Testis (tissue), 3 donors: ENCODE results near the gene RNU4-1. TPM values are rescaled to one million over a fixed set of nuclear protein-coding genes. Genes with fewer than 3 reads are reported as not detected.
A peak's percentile ranks its signal among the peaks of the same experiment; 100 is the strongest.

Experiments used
- DNase-seq: peaks from one replicate; pipeline ENCODE4 v3.0.0-alpha.2; 2019
- H3K27ac ChIP-seq, 2 donors: fragments of 200-600 bp; sonication (generic); one replicate each; pipeline ENCODE4 v1.5.1; 2019
- H3K27me3 ChIP-seq: fragments of 200-600 bp; sonication (generic); one replicate; pipeline ENCODE4 v1.5.1; 2019
- H3K36me3 ChIP-seq: fragments of 200-600 bp; sonication (generic); one replicate; pipeline ENCODE4 v1.5.1; 2017; ENCODE audit warnings: low read depth; ENCODE audit errors: missing control alignments
- H3K4me1 ChIP-seq: fragments of 200-600 bp; sonication (generic); one replicate; pipeline ENCODE4 v1.5.1; 2019
- H3K4me3 ChIP-seq, 2 donors: fragments of 200-600 bp; sonication (generic); one replicate each; pipeline ENCODE4 v1.5.1; 2017 to 2019
- H3K9me3 ChIP-seq: fragments of 200-600 bp; sonication (generic); one replicate; pipeline ENCODE4 v1.5.1; 2017
- CTCF ChIP-seq, 3 experiments: fragments of 450-650 bp in 2 of 3; fragments of 200-600 bp in 1 of 3; sonication (generic) in 1 of 3; IDR thresholded peaks; one replicate each; pipeline ENCODE4 v1.5.1; 2016 to 2019; ENCODE audit warnings: antibody characterized with exemption in 3 of 3, mild to moderate bottlenecking in 2 of 3, moderate library complexity in 1 of 3
- POLR2A ChIP-seq: fragments of 450-650 bp; IDR thresholded peaks from one replicate; pipeline ENCODE4 v1.6.1; 2017; ENCODE audit warnings: antibody characterized with exemption, mild to moderate bottlenecking, moderate library complexity
- WGBS, 2 donors: methylation state at CpG; one replicate each; pipeline ENCODE4 v1.1.5; 2018; 5-methylcytosine and 5-hydroxymethylcytosine counted together
- intact Hi-C: fragments of 100-400 bp; cut with DNase I; formaldehyde crosslinking; loops from one replicate; pipeline ENCODE4 v1.15.1; 2023; ENCODE audit warnings: low total_unique reads
- polyA plus RNA-seq: library from polyadenylated mRNA; stranded (reverse); fragments of 350-450 nt; fragmentation: Illumina TruSeq; extraction: RNeasy Lipid Tissue Mini Kit (QIAGEN cat#74804); gene quantifications from one replicate; pipeline ENCODE4 v1.2.3, GENCODE V29; 2014; ENCODE audit warnings: low read depth, low replicate concordance; ENCODE audit not compliant: insufficient read depth
- total RNA-seq, 2 donors: library from RNA; depleted of rRNA; stranded (reverse); fragments of >200 nt; gene quantifications; one replicate each; pipeline ENCODE4 v1.2.3, GENCODE V29; 2016

RNU4-1 gene
- total and polyA plus RNA-seq, 3 donors from 2014 or later: under 0.01 TPM; not detected in 1

GRCh38 chr12:120327593-120327992, 34.6 kb upstream of the RNU4-1 start, which contains the start of gene PLA2G1B:
PLA2G1B (minus strand) TSS chr12:120327779; CDS start chr12:120327753, 26 bp downstream.
- no peaks in the 10 kb centered on the region for H3K36me3 ChIP-seq
- H3K27ac ChIP-seq: no peak within 1 kb of the TSS
- intact Hi-C loops: no loop called here
- TF ChIP-seq CTCF (IDR thresholded peaks at IDR 0.05): no peak
- H3K4me3 ChIP-seq: no peak within 1 kb of the TSS
- DNase-seq: peak; percentile 37
- H3K9me3 ChIP-seq: no peaks in the 10 kb centered on the region
- no peaks in the 10 kb centered on the region for H3K27me3 ChIP-seq
- WGBS, 2 donors: 42 to 62% methylated on average over 3 to 5 of the region's 5 CpGs
- peaks cover 10% of the 10 kb centered on the region for H3K4me1 ChIP-seq

GRCh38 chr12:120324841-120325417, 31.9 kb upstream of the RNU4-1 start:
- 57 to 58% methylated on average over 9 of the region's 9 CpGs for WGBS, 2 donors
- Histone ChIP-seq H3K4me1 (peaks cover 10% of the 10 kb centered on the region), H3K36me3 (no peaks in the 10 kb centered on the region), H3K27me3 (no peaks in the 10 kb centered on the region), H3K4me3 (no peak overlapping the region), H3K9me3 (no peaks in the 10 kb centered on the region), H3K27ac (no peak overlapping the region)
- intact Hi-C loops: no loop called here
- DNase-seq: no peak
- TF ChIP-seq POLR2A: no peak
- TF ChIP-seq CTCF (IDR thresholded peaks at IDR 0.05): no peak

DNA sequence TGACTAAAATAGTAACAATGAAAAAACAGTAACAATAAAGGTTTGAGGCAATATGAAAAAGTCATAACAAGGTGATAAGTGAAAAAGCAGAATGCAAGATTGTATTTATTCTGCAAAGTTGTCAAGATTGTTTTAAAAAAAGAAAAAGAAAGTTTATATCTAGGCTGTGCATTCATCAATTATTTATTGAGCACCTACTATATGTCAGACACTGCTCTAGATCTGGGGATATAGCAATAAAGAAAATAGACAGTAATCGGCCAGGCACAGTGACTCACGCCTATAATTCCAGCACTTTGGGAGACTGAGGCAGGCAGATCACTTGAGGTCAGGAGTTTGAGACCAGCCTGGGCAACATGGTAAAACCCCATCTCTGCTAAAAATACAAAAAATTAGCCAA, 30.7 kb upstream of the RNU4-1 start:
- intact Hi-C loops: no loop called here
- Histone ChIP-seq H3K27ac (no peak overlapping the region), H3K4me3 (no peak overlapping the region), H3K9me3 (no peaks in the 10 kb centered on the region), H3K36me3 (no peaks in the 10 kb centered on the region), H3K4me1 (peaks cover 10% of the 10 kb centered on the region), H3K27me3 (no peaks in the 10 kb centered on the region)
- no peak for DNase-seq
- no peak for TF ChIP-seq POLR2A
- 94 to 95% methylated on average over 2 of the region's 2 CpGs for WGBS, 2 donors

GRCh38 chr12:120321382-120322202, 28.6 kb upstream of the RNU4-1 start:
- 77 to 78% methylated on average over 13 of the region's 13 CpGs for WGBS, 2 donors
- Histone ChIP-seq H3K4me1 (peaks cover 7% of the 10 kb centered on the region), H3K9me3 (no peaks in the 10 kb centered on the region), H3K27me3 (no peaks in the 10 kb centered on the region), H3K27ac (no peak overlapping the region), H3K36me3 (no peaks in the 10 kb centered on the region), H3K4me3 (no peak overlapping the region)
- DNase-seq: no peak
- TF ChIP-seq CTCF (IDR thresholded peaks at IDR 0.05) (no peak), POLR2A (no peak)
- intact Hi-C loops: no loop called here

- intact Hi-C loops: no loop called here
- H3K27ac ChIP-seq: peak overlapping the region; percentile 82 to 87
- H3K36me3 ChIP-seq: no peaks in the 10 kb centered on the region
- peak overlapping the region; percentile 53 to 75 for H3K4me3 ChIP-seq
- no peaks in the 10 kb centered on the region for H3K27me3 ChIP-seq
- peak; percentile 100 for DNase-seq
- peak; percentile 40 to 63 (median 62) for TF ChIP-seq CTCF (IDR thresholded peaks at IDR 0.05)
- peak; percentile 12 for TF ChIP-seq POLR2A
- 1 to 2% methylated on average over 35 to 38 of the region's 42 CpGs for WGBS, 2 donors
- H3K9me3 ChIP-seq: no peaks in the 10 kb centered on the region
- H3K4me1 ChIP-seq: peaks cover 7% of the 10 kb centered on the region
These were observed 24.4 kb upstream of the RNU4-1 start for GRCh38 chr12:120317224-120318105.
